SK-N-SH (cell line): ENCODE measurements around the gene NLGN3. TPM values are rescaled to one million over a fixed set of nuclear protein-coding genes. Genes with fewer than 3 reads are reported as not detected.
A peak's percentile ranks its signal among the peaks of the same experiment; 100 is the strongest.

ENCODE experiments used
- CTCF ChIA-PET: fragments of 300-600, 350-600 bp; formaldehyde crosslinking; extraction: SDS; loops from one replicate; lab custom pipeline; 2021; lab: Yijun Ruan, JAX
- POLR2A ChIA-PET: fragments of 350-600 bp; sonication (Branson Sonifier 250); formaldehyde crosslinking; extraction: SDS; loops from one replicate; lab custom pipeline; 2020; ENCODE audit warnings: antibody characterized with exemption, inconsistent platforms; lab: Yijun Ruan, JAX
- DNase-seq: peaks from one replicate; pipeline ENCODE4 v3.0.0; 2012
- H2AFZ ChIP-seq: fragments of 200-600 bp; sonication (generic); 2 replicates; pipeline ENCODE4 v1.8.1; 2016; ENCODE audit warnings: antibody characterized with exemption, mild to moderate bottlenecking, low read depth
- H3F3A ChIP-seq: fragments of 200-600 bp; sonication (generic); replicated peaks from 2 replicates; pipeline ENCODE3; 2016; ENCODE audit warnings: antibody characterized with exemption, mild to moderate bottlenecking; ENCODE audit not compliant: insufficient read depth
- H3K27ac ChIP-seq, 2 experiments: fragments of 200-500 bp in 1 of 2; fragments of 200-600 bp in 1 of 2; sonication (Bioruptor generic) in 1 of 2; sonication (generic), shearing (Covaris generic) in 1 of 2; 2 replicates each; pipeline versions ENCODE4 v1.5.1 to v1.6.1; 2014 to 2016; ENCODE audit warnings: low read depth in 2 of 2, inconsistent platforms in 1 of 2, low read length in 1 of 2, mild to moderate bottlenecking in 1 of 2, mixed read lengths in 1 of 2
- H3K27me3 ChIP-seq: fragments of 200-600 bp; sonication (generic), shearing (Covaris generic); 2 replicates; pipeline ENCODE4 v1.6.1; 2016; ENCODE audit warnings: mixed run types; ENCODE audit not compliant: insufficient read depth
- H3K36me3 ChIP-seq, 2 experiments: fragments of 200-500 bp in 1 of 2; fragments of 200-600 bp in 1 of 2; sonication (Bioruptor generic) in 1 of 2; sonication (generic) in 1 of 2; replicated peaks in 1 of 2; 2 replicates each; pipeline versions ENCODE3 to v1.5.1; 2014 to 2016; ENCODE audit warnings: low read length in 1 of 2, mild to moderate bottlenecking in 1 of 2; ENCODE audit not compliant: insufficient read depth in 2 of 2, control insufficient read depth in 1 of 2
- H3K4me1 ChIP-seq, 2 experiments: fragments of 200-500 bp in 1 of 2; fragments of 200-600 bp in 1 of 2; sonication (Bioruptor generic) in 1 of 2; sonication (generic), shearing (Covaris generic) in 1 of 2; 2 replicates each; pipeline versions ENCODE4 v1.5.1 to v1.6.1; 2014 to 2016; ENCODE audit warnings: low read depth in 1 of 2, low read length in 1 of 2, mixed run types in 1 of 2; ENCODE audit not compliant: insufficient read depth in 2 of 2, control insufficient read depth in 1 of 2
- H3K4me2 ChIP-seq: fragments of 200-600 bp; sonication (generic), shearing (Covaris generic); 2 replicates; pipeline ENCODE4 v1.6.1; 2017; ENCODE audit warnings: mixed run types
- H3K4me3 ChIP-seq, 2 experiments: fragments of 200-500 bp in 1 of 2; fragments of 200-600 bp in 1 of 2; sonication (Bioruptor generic) in 1 of 2; sonication (generic), shearing (Covaris generic) in 1 of 2; 2 replicates each; pipeline versions ENCODE4 v1.5.1 to v1.8.1; 2014 to 2016; ENCODE audit warnings: low read depth in 2 of 2, inconsistent platforms in 1 of 2, low read length in 1 of 2, mild to moderate bottlenecking in 1 of 2, mixed read lengths in 1 of 2, moderate library complexity in 1 of 2
- H3K79me2 ChIP-seq: fragments of 200-600 bp; sonication (generic); 2 replicates; pipeline ENCODE4 v1.8.1; 2017; ENCODE audit warnings: mild to moderate bottlenecking; ENCODE audit not compliant: insufficient read depth
- H3K9ac ChIP-seq: fragments of 200-600 bp; sonication (generic); 2 replicates; pipeline ENCODE4 v1.6.1; 2017; ENCODE audit warnings: mixed run types
- H3K9me2 ChIP-seq: fragments of 200-600 bp; sonication (generic); 2 replicates; pipeline ENCODE4 v1.6.1; 2017; ENCODE audit warnings: mixed run types
- H3K9me3 ChIP-seq: fragments of 200-600 bp; sonication (generic); 2 replicates; pipeline ENCODE4 v1.6.1; 2017; ENCODE audit warnings: mixed run types, mild to moderate bottlenecking, moderate library complexity
- H4K20me1 ChIP-seq: fragments of 200-600 bp; sonication (generic); 2 replicates; pipeline ENCODE4 v1.6.1; 2017; ENCODE audit warnings: mild to moderate bottlenecking, mixed run types; ENCODE audit not compliant: insufficient read depth
- EP300 ChIP-seq, 2 experiments: IDR thresholded peaks; 2 replicates each; pipeline versions ENCODE4 v1.4.0 to v1.6.1; 2012; ENCODE audit warnings: borderline replicate concordance in 1 of 2, low read depth in 1 of 2, low read length in 1 of 2
- FOSL2 ChIP-seq: IDR thresholded peaks from 2 replicates; pipeline ENCODE4 v1.4.0; 2012; ENCODE audit warnings: low read depth, mild to moderate bottlenecking, moderate library complexity, borderline replicate concordance
- FOXM1 ChIP-seq: IDR thresholded peaks from 2 replicates; pipeline ENCODE4 v1.4.0; 2012; ENCODE audit warnings: low read depth, mild to moderate bottlenecking
- POLR2AphosphoS5 ChIP-seq: IDR thresholded peaks from 2 replicates; pipeline ENCODE4 v1.6.1; 2012; ENCODE audit warnings: low read depth, low read length
- RCOR1 ChIP-seq: fragments of 150-350 bp; IDR thresholded peaks from 2 replicates; pipeline ENCODE4 v1.6.1; 2017; ENCODE audit warnings: antibody characterized with exemption, low read length
- RFX5 ChIP-seq: IDR thresholded peaks from 2 replicates; pipeline ENCODE4 v1.6.1; 2012; ENCODE audit warnings: mild to moderate bottlenecking, improper control_type of control experiment, low read length
- YY1 ChIP-seq: IDR thresholded peaks from 2 replicates; pipeline ENCODE4 v1.4.0; 2012; ENCODE audit warnings: low read depth, mild to moderate bottlenecking
- WGBS: methylation state at CpG from one replicate; pipeline ENCODE4 v1.1.6; 2017; ENCODE audit warnings: low lambda C conversion rate; 5-methylcytosine and 5-hydroxymethylcytosine counted together
- polyA plus RNA-seq, 3 experiments: library from polyadenylated mRNA; depleted of rRNA; stranded (reverse); fragments of >200 nt; gene quantifications; 2 replicates each; pipeline ENCODE4 v1.2.3, GENCODE V29; 2012
- TF ChIP-seq, protein P1 (sequence below): IDR thresholded peaks from 2 replicates; pipeline ENCODE4 v1.6.1; 2012; ENCODE audit warnings: mild to moderate bottlenecking, low read depth, low read length, moderate library complexity
- TF ChIP-seq, protein P2 (sequence below): IDR thresholded peaks from 2 replicates; pipeline ENCODE4 v1.4.0; 2012; ENCODE audit warnings: low read depth

NLGN3 gene
- polyA plus RNA-seq, 1 of the 3 experiments (the other 2 are of a cell fraction): 5.3 TPM

DNA sequence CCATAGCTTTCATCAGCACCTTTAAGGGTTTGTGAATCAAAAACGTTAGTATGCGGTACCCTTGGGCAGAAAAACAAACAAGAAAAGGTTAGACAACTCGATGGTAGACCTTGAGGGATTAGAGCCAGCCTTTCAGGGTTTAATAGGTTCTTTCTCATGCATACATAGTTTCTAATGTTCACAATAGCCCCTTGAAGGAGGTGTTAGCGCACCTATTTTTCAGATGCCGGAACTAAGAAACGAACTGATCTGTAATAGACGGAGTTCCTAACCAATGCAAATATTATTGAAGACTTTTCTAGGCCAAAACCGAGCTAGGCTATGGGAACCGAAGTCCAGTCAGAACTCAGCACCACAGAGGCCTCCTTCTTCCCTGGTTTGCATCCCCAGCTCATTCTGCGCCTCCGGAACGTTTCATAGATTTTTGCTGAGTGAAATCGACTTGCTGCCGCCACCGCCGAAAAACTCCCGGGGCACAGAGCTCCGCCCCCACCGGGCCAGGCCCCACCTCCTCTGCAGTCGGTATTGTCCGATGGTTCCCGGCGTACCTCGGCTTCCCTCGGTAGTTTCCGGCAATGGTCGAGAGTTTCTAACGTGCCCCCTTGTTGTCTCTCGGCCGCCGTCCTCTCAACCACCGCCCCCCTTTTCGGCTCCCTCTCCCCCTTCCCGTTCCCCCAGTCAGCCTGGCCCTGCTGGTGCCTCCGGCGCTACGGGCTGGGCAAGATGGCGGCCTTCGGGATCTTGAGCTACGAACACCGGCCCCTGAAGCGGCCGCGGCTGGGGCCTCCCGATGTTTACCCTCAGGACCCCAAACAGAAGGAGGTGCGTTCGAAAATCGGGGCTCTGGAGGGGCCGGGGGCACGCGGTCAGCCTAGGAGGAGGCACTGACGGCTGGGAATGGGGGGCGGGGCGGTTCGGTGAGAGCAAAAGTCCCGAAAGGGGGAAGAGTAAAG lies 26.3 kb upstream of the NLGN3 start, which contains the start of gene MED12:
Gene MED12, plus strand, starts transcription at position 565 of the 953 bp plus-strand sequence. Its CDS starts 159 bp downstream, at position 724.
- CTCF ChIA-PET: interaction anchor here (0.6 to 4.9 kb wide), 6 partner anchors 11 to 147 kb away, joined by 3 to 27 read pairs (median 3); partner anchors contain the start of gene FOXO4
- DNase-seq: peak; percentile 88
- Histone ChIP-seq H3K79me2 (peaks cover 13% of the 10 kb centered on the region; the same call in 1 of the 2 replicates), H3K4me2 (peak within 1 kb of the TSS; percentile 85), H4K20me1 (no peaks in the 10 kb centered on the region), H2AFZ (peak within 1 kb of the TSS; percentile 98), H3K9me3 (no peaks in the 10 kb centered on the region), H3F3A (no peaks in the 10 kb centered on the region), H3K27ac (peak within 1 kb of the TSS; percentile 53 to 62; a peak in 3 of 4 replicates), H3K4me3 (peak within 1 kb of the TSS; percentile 62 to 70), H3K36me3 (peaks cover 12 to 30% of the 10 kb centered on the region in 2 experiments), H3K27me3 (no peaks in the 10 kb centered on the region; the same call in 1 of the 2 replicates), H3K4me1 (peaks cover 0 to 8% of the 10 kb centered on the region in 2 experiments; a peak in 1 of 4 replicates), H3K9ac (peak within 1 kb of the TSS; percentile 84), H3K9me2 (no peaks in the 10 kb centered on the region)
- 9% methylated on average over 50 of the region's 56 CpGs for WGBS
- POLR2A ChIA-PET: interaction anchor here (0.9 to 2.0 kb wide), 4 partner anchors 9 to 64 kb away, joined by 3 to 8 read pairs (median 4); no protein-coding TSS in a partner anchor
- TF ChIP-seq YY1 (peak; percentile 89), POLR2AphosphoS5 (peak; percentile 44), RCOR1 (no peak), RFX5 (no peak), FOXM1 (no peak)
- TF ChIP-seq, protein P1, sequence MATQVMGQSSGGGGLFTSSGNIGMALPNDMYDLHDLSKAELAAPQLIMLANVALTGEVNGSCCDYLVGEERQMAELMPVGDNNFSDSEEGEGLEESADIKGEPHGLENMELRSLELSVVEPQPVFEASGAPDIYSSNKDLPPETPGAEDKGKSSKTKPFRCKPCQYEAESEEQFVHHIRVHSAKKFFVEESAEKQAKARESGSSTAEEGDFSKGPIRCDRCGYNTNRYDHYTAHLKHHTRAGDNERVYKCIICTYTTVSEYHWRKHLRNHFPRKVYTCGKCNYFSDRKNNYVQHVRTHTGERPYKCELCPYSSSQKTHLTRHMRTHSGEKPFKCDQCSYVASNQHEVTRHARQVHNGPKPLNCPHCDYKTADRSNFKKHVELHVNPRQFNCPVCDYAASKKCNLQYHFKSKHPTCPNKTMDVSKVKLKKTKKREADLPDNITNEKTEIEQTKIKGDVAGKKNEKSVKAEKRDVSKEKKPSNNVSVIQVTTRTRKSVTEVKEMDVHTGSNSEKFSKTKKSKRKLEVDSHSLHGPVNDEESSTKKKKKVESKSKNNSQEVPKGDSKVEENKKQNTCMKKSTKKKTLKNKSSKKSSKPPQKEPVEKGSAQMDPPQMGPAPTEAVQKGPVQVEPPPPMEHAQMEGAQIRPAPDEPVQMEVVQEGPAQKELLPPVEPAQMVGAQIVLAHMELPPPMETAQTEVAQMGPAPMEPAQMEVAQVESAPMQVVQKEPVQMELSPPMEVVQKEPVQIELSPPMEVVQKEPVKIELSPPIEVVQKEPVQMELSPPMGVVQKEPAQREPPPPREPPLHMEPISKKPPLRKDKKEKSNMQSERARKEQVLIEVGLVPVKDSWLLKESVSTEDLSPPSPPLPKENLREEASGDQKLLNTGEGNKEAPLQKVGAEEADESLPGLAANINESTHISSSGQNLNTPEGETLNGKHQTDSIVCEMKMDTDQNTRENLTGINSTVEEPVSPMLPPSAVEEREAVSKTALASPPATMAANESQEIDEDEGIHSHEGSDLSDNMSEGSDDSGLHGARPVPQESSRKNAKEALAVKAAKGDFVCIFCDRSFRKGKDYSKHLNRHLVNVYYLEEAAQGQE: no peak
- TF ChIP-seq, protein P2, sequence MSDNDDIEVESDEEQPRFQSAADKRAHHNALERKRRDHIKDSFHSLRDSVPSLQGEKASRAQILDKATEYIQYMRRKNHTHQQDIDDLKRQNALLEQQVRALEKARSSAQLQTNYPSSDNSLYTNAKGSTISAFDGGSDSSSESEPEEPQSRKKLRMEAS: 0 out of 2 replicates have a peak, but pooled peaks have one; percentile 24

DNA sequence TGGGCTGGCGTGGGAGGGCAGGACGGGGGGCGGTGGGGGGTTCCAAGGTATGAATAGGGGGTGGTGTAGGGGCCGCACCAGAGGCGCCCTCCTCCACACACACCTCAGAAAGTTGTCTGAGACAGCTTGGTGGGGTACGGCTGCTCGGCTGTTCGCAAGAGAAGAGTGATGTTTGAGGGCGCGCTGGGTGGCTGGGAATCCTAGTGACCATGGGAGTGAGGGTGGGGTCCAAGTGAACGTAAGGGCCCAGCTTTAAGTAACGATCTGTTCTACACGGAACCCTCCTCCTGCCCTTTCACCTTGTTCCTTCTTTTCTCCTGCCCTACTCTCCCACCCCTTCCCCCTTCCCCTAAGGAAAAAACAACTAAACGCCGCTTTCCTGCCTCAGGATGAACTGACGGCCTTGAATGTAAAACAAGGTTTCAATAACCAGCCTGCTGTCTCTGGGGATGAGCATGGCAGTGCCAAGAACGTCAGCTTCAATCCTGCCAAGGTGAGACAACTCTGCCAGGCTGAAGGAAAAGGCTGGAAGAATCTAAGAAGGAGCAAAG lies 25.6 kb upstream of the NLGN3 start:
- no peaks in the 10 kb centered on the region for H3K9me2 ChIP-seq
- POLR2A ChIA-PET: interaction anchor here (0.9 to 2.0 kb wide), 4 partner anchors 8 to 63 kb away, joined by 3 to 8 read pairs (median 4); no protein-coding TSS in a partner anchor
- TF ChIP-seq EP300 (IDR thresholded peaks at IDR 0.05; ENCODE audit: borderline replicate concordance in 1 of 2, low read depth in 1 of 2, low read length in 1 of 2) (no peak), POLR2AphosphoS5 (no peak), FOSL2 (no peak)
- TF ChIP-seq, protein P1: no peak
- peak overlapping the region; percentile 62 to 70 for H3K4me3 ChIP-seq
- no peaks in the 10 kb centered on the region for H4K20me1 ChIP-seq
- H3K4me2 ChIP-seq: peak overlapping the region; percentile 85
- no peaks in the 10 kb centered on the region; the same call in 1 of the 2 replicates for H3K27me3 ChIP-seq
- CTCF ChIA-PET: interaction anchor here (0.6 to 4.9 kb wide), 3 partner anchors 11 to 109 kb away, joined by 3 to 27 read pairs (median 4); no protein-coding TSS in a partner anchor
- no peak overlapping the region for H2AFZ ChIP-seq
- 30% methylated on average over 13 of the region's 17 CpGs for WGBS
- H3K36me3 ChIP-seq: peaks cover 12 to 38% of the 10 kb centered on the region in 2 experiments
- no peaks in the 10 kb centered on the region for H3K9me3 ChIP-seq
- no peak for DNase-seq
- peaks cover 13% of the 10 kb centered on the region; the same call in 1 of the 2 replicates for H3K79me2 ChIP-seq
- no peak overlapping the region; a peak in 2 of 4 replicates for H3K27ac ChIP-seq
- no peaks in the 10 kb centered on the region for H3F3A ChIP-seq
- peak overlapping the region; percentile 84 for H3K9ac ChIP-seq
- peaks cover 0 to 8% of the 10 kb centered on the region in 2 experiments; a peak in 1 of 4 replicates for H3K4me1 ChIP-seq
